Measurements from ENCODE around the gene BSN. TPM values are rescaled to one million over a fixed set of nuclear protein-coding genes. Genes with fewer than 3 reads are reported as not detected.

Gene BSN
- total RNA-seq, 1 experiment from 2014 or later, result 0.87 TPM

GRCh38 chr3:49607105-49607591 is 52.9 kb downstream of the BSN start:
- no peak for DNase-seq (ENCODE audit: low read depth, low spot score)
- Histone ChIP-seq H3K36me3 (ENCODE audit: control insufficient read depth, insufficient read depth, low read length) (no peaks in the 10 kb centered on the region), H3K4me1 (ENCODE audit: control insufficient read depth, insufficient read depth, low read length) (no peaks in the 10 kb centered on the region), H3K27me3 (ENCODE audit: control insufficient read depth, insufficient read depth, low read length) (no peaks in the 10 kb centered on the region), H3K4me3 (ENCODE audit: low read depth in 2 of 2, low read length in 2 of 2) (no peak overlapping the region), H3K9me3 (ENCODE audit: control insufficient read depth, insufficient read depth, low read depth, low read length) (no peaks in the 10 kb centered on the region), H3K27ac (ENCODE audit: low read length) (no peak overlapping the region)
- ChIA-PET CTCF (no interaction called here), POLR2A (no interaction called here)
- no TSS peak for BruUV-seq (replicated peaks)
- intact Hi-C loops (cut with micrococcal nuclease; ENCODE audit: unreplicated experiment) (no loop called here), in situ Hi-C loops (cut with HindIII; ENCODE audit: low pct_unique_long_range_greater_than_20kb, low sequenced_read_pairs) (no loop called here)
- no peak for ATAC-seq
- TF ChIP-seq TCF7L2 (IDR thresholded peaks at IDR 0.05; ENCODE audit: low read depth, low read length) (no peak), POLR2AphosphoS5 (IDR thresholded peaks at IDR 0.05; ENCODE audit: low read depth, low read length) (no peak)

- ChIA-PET CTCF (no interaction called here), POLR2A (no interaction called here)
- H3K27me3 ChIP-seq (ENCODE audit: control insufficient read depth, insufficient read depth, low read length), result no peaks in the 10 kb centered on the region
- no peak overlapping the region for H3K27ac ChIP-seq (ENCODE audit: low read length)
- ATAC-seq, result no peak
- no TSS peak for BruUV-seq (replicated peaks)
- TF ChIP-seq TCF7L2 (IDR thresholded peaks at IDR 0.05; ENCODE audit: low read depth, low read length) (no peak), SIN3A (IDR thresholded peaks at IDR 0.05; ENCODE audit: borderline replicate concordance, insufficient read depth, low read depth, low read length) (no peak), POLR2AphosphoS5 (IDR thresholded peaks at IDR 0.05; ENCODE audit: low read depth, low read length) (no peak), REST (IDR thresholded peaks at IDR 0.05; ENCODE audit: insufficient read depth in 1 of 2, low read depth in 2 of 2, low read length in 1 of 2) (no peak), CTCF (IDR thresholded peaks at IDR 0.05) (no peak; the same call in 1 of the 2 replicates)
- no peak for DNase-seq (ENCODE audit: low read depth, low spot score)
- no peaks in the 10 kb centered on the region for H3K4me1 ChIP-seq (ENCODE audit: control insufficient read depth, insufficient read depth, low read length)
- intact Hi-C loops (cut with micrococcal nuclease; ENCODE audit: unreplicated experiment) (no loop called here), in situ Hi-C loops (cut with HindIII; ENCODE audit: low pct_unique_long_range_greater_than_20kb, low sequenced_read_pairs) (no loop called here)
- H3K4me3 ChIP-seq (ENCODE audit: low read depth in 2 of 2, low read length in 2 of 2), result no peak overlapping the region
- H3K36me3 ChIP-seq (ENCODE audit: control insufficient read depth, insufficient read depth, low read length), result no peaks in the 10 kb centered on the region
- H3K9me3 ChIP-seq (ENCODE audit: control insufficient read depth, insufficient read depth, low read depth, low read length), result no peaks in the 10 kb centered on the region
Measured at GRCh38 chr3:49607796-49608195, 53.5 kb downstream of the BSN start.

GRCh38 chr3:49609314-49609713 is 55.0 kb downstream of the BSN start:
- no peaks in the 10 kb centered on the region for H3K4me1 ChIP-seq (ENCODE audit: control insufficient read depth, insufficient read depth, low read length)
- CTCF ChIA-PET, result no interaction called here
- in situ Hi-C loops (cut with HindIII; ENCODE audit: low pct_unique_long_range_greater_than_20kb, low sequenced_read_pairs) (no loop called here), intact Hi-C loops (cut with micrococcal nuclease; ENCODE audit: unreplicated experiment) (no loop called here)
- no peak for ATAC-seq
- BruUV-seq (replicated peaks), result no TSS peak
- TF ChIP-seq CTCF (IDR thresholded peaks at IDR 0.05) (no peak), REST (IDR thresholded peaks at IDR 0.05; ENCODE audit: insufficient read depth in 1 of 2, low read depth in 2 of 2, low read length in 1 of 2) (no peak)
- DNase-seq (ENCODE audit: low read depth, low spot score), result no peak
- H3K27ac ChIP-seq (ENCODE audit: low read length), result no peak overlapping the region
- POLR2A ChIA-PET, result no interaction called here
- H3K9me3 ChIP-seq (ENCODE audit: control insufficient read depth, insufficient read depth, low read depth, low read length), result no peaks in the 10 kb centered on the region
- no peak overlapping the region for H3K4me3 ChIP-seq (ENCODE audit: low read depth in 2 of 2, low read length in 2 of 2)
- H3K27me3 ChIP-seq (ENCODE audit: control insufficient read depth, insufficient read depth, low read length), result no peaks in the 10 kb centered on the region
- no peaks in the 10 kb centered on the region for H3K36me3 ChIP-seq (ENCODE audit: control insufficient read depth, insufficient read depth, low read length)
